Ectodermal cell (in vitro differentiated cells): Measurements from ENCODE around the gene TRIM23.

Experiments
- H3K27ac ChIP-seq: 2 replicates; pipeline ENCODE4 v1.7.0; 2013; ENCODE audit warnings: mild to moderate bottlenecking, low read depth, low read length; ENCODE audit not compliant: insufficient read depth, poor library complexity, severe bottlenecking
- H3K27me3 ChIP-seq: 2 replicates; pipeline ENCODE4 v1.7.0; 2013; ENCODE audit warnings: mild to moderate bottlenecking, low read length; ENCODE audit not compliant: insufficient read depth, control insufficient read depth, poor library complexity, severe bottlenecking
- H3K36me3 ChIP-seq: one replicate; pipeline ENCODE4 v1.7.0; 2013; ENCODE audit warnings: low read length; ENCODE audit not compliant: control insufficient read depth, insufficient read depth
- H3K4me1 ChIP-seq: one replicate; pipeline ENCODE4 v1.7.0; 2013; ENCODE audit warnings: low read length; ENCODE audit not compliant: control insufficient read depth, insufficient read depth
- H3K4me3 ChIP-seq: 2 replicates; pipeline ENCODE4 v1.7.0; 2013; ENCODE audit warnings: low read depth, low read length, control low read depth; ENCODE audit not compliant: insufficient read depth
- H3K9me3 ChIP-seq: 2 replicates; pipeline ENCODE4 v1.7.0; 2013; ENCODE audit warnings: mild to moderate bottlenecking, low read length, moderate library complexity; ENCODE audit not compliant: control insufficient read depth
- WGBS, 2 experiments: methylation state at CpG; one replicate each; pipeline ENCODE4 v1.1.7; 2013; ENCODE audit warnings: missing lambda C conversion rate in 2 of 2; 5-methylcytosine and 5-hydroxymethylcytosine counted together

Gene TRIM23

GRCh38 chr5:65570598-65571226 is 53.4 kb downstream of the TRIM23 start:
- Histone ChIP-seq H3K27ac (no peak overlapping the region), H3K27me3 (no peaks in the 10 kb centered on the region), H3K4me1 (no peaks in the 10 kb centered on the region), H3K4me3 (no peak overlapping the region), H3K9me3 (no peaks in the 10 kb centered on the region), H3K36me3 (no peaks in the 10 kb centered on the region)
- WGBS, 2 experiments: 94 to 98% methylated on average over 2 of the region's 2 CpGs

DNA sequence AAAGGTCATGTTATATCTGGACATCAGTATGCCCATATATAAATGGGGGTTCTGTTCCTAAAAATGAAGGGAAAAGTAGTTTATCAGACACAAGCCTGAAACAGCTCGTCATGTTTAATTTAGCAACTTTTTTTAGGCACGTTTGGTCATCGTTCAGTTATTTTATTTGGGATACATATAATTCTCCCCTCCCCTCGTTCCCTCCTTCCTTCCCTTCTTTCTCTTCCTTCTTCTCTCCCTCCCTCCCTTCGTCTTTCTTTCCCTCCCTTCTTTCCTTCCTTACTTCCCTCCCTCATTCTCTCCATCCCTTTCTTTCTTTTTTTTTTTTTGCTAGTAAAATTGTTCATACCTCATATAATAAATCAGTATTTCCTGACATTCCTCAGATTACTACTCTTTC is 57.6 kb downstream of the TRIM23 start:
- H3K4me1 ChIP-seq: peaks cover 7% of the 10 kb centered on the region
- no peaks in the 10 kb centered on the region for H3K36me3 ChIP-seq
- WGBS, 2 experiments: 93 to 96% methylated on average over 5 of the region's 5 CpGs
- no peaks in the 10 kb centered on the region for H3K27me3 ChIP-seq
- H3K4me3 ChIP-seq: no peak overlapping the region
- H3K27ac ChIP-seq: no peak overlapping the region
- H3K9me3 ChIP-seq: no peaks in the 10 kb centered on the region

DNA sequence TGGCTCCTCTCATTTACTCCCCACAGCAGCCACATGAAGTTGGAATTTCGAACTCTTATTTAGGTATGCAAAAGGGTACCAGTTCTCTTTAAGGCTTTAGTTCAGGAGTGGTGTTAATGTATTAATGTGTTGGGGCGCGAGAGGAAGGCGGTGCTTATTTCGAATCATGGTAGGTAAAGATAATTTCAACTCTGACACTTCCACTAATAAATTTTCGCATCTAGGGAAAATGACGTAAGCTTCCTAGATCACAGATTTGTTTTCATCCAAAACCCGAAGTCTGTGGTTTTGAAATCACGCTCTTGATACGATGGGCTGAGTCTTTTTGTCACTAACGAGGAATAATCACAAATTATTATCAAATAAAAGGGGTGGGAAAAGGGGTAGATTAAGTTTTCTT is 60.4 kb downstream of the TRIM23 start:
- H3K9me3 ChIP-seq: no peaks in the 10 kb centered on the region
- WGBS, 2 experiments: 34 to 42% methylated on average over 10 to 11 of the region's 11 CpGs
- H3K36me3 ChIP-seq: no peaks in the 10 kb centered on the region
- H3K4me3 ChIP-seq: peak overlapping the region; percentile 77
- peak overlapping the region; percentile 89 for H3K27ac ChIP-seq
- peaks cover 7% of the 10 kb centered on the region for H3K4me1 ChIP-seq
- no peaks in the 10 kb centered on the region for H3K27me3 ChIP-seq

- Histone ChIP-seq H3K27me3 (no peaks in the 10 kb centered on the region), H3K4me1 (peaks cover 7% of the 10 kb centered on the region), H3K36me3 (no peaks in the 10 kb centered on the region), H3K27ac (peak within 1 kb of the TSS; percentile 89), H3K4me3 (peak within 1 kb of the TSS; percentile 77), H3K9me3 (no peaks in the 10 kb centered on the region)
- 1% methylated on average over 49 to 53 of the region's 54 CpGs for WGBS, 2 experiments
These were observed 61.1 kb downstream of the TRIM23 start, which contains the start of the genes CENPK and PPWD1 for GRCh38 chr5:65562731-65563701. Gene CENPK, minus strand, starts transcription at chr5:65563168. Its CDS starts 8,261 bp downstream, at chr5:65554907. Gene PPWD1, plus strand, starts transcription at chr5:65563296. Its CDS starts 15 bp downstream, at chr5:65563311.

DNA sequence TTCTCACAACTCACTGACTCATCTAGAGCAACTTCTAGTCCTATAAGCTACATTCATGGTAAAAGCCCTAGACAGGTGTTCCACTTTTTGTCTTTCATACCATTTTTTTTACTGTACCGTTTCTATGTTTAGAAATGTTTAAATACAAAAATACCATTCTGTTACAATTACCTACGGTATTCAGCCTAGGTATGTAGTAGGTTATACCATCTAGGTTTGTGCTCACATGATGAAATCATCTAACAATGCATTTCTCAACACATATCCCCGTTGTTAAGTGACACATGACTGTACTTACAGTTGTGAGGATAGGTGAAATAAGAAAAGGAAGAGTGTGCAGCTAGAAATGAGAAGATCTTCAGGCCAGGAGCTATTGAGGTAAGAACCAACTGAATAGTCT is 67.4 kb downstream of the TRIM23 start:
- WGBS, 2 experiments: 92% methylated on average over 2 of the region's 3 CpGs; no CpG with 5 or more reads in 1 of the 2 experiments
- Histone ChIP-seq H3K36me3 (peaks cover 7% of the 10 kb centered on the region), H3K4me1 (no peaks in the 10 kb centered on the region), H3K4me3 (no peak overlapping the region), H3K9me3 (no peaks in the 10 kb centered on the region), H3K27ac (no peak overlapping the region), H3K27me3 (no peaks in the 10 kb centered on the region)

DNA sequence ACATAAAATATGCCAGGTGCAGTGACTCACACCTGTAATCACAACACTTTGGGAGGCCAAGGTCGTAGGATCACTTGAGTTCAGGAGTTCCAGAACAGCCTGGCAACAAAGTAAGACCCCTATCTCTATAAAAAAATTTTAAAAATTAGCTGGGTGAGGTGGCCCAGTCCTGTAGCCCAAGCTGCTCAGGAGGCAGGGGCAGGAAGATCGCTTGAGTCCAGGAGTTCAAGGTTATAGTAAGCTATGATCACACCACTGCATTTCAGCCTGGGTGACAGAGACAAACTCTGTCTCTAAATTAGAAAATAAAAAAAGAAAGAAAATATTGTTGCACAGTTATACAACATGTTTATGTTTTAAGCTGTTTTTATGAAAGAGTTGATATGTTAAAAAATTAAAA is 68.0 kb downstream of the TRIM23 start:
- no peak overlapping the region for H3K4me3 ChIP-seq
- no peak overlapping the region for H3K27ac ChIP-seq
- H3K4me1 ChIP-seq: no peaks in the 10 kb centered on the region
- WGBS, 2 experiments: 96 to 97% methylated on average over 2 of the region's 2 CpGs
- H3K36me3 ChIP-seq: peaks cover 10% of the 10 kb centered on the region
- no peaks in the 10 kb centered on the region for H3K9me3 ChIP-seq
- H3K27me3 ChIP-seq: no peaks in the 10 kb centered on the region

DNA sequence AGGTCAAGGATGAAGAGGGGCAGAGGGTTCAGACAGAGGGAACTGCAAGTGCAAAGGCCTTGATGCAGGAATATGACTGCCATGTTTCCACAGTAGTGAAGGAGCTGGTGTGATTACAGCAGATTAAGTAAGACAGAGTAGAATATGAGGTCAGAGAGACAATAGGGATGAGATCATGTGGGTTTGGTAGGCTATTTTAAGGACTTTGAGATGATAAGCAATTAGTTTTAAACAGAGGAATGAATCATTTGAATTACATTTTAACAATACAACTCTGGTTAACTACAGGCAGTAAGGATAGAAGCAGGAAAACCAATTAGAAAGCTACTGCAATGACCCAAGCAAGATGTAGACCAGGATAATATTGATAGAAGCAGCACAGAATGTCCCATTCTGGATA is 68.8 kb downstream of the TRIM23 start:
- Histone ChIP-seq H3K27me3 (no peaks in the 10 kb centered on the region), H3K27ac (no peak overlapping the region), H3K36me3 (peaks cover 10% of the 10 kb centered on the region), H3K4me3 (no peak overlapping the region), H3K9me3 (no peaks in the 10 kb centered on the region), H3K4me1 (no peaks in the 10 kb centered on the region)

GRCh38 chr5:65553941-65554340 is 70.2 kb downstream of the TRIM23 start:
- Histone ChIP-seq H3K27me3 (no peaks in the 10 kb centered on the region), H3K9me3 (no peaks in the 10 kb centered on the region), H3K4me1 (no peaks in the 10 kb centered on the region), H3K27ac (no peak overlapping the region), H3K36me3 (peaks cover 10% of the 10 kb centered on the region), H3K4me3 (no peak overlapping the region)
- 80 to 87% methylated on average over 5 of the region's 5 CpGs for WGBS, 2 experiments

- Histone ChIP-seq H3K9me3 (no peaks in the 10 kb centered on the region), H3K36me3 (peaks cover 6% of the 10 kb centered on the region), H3K4me3 (no peak overlapping the region), H3K27ac (no peak overlapping the region), H3K4me1 (no peaks in the 10 kb centered on the region), H3K27me3 (no peaks in the 10 kb centered on the region)
- WGBS, 2 experiments: 91 to 95% methylated on average over 7 of the region's 7 CpGs
These were observed 75.9 kb downstream of the TRIM23 start for GRCh38 chr5:65548281-65548680.

GRCh38 chr5:65546141-65546540 is 78.0 kb downstream of the TRIM23 start:
- Histone ChIP-seq H3K4me1 (no peaks in the 10 kb centered on the region), H3K27ac (no peak overlapping the region), H3K9me3 (no peaks in the 10 kb centered on the region), H3K36me3 (peaks cover 14% of the 10 kb centered on the region), H3K4me3 (no peak overlapping the region), H3K27me3 (no peaks in the 10 kb centered on the region)
- 79 to 91% methylated on average over 4 to 5 of the region's 5 CpGs for WGBS, 2 experiments
